ENCODE measurements around the gene ARHGAP5. TPM values are rescaled to one million over a fixed set of nuclear protein-coding genes. Genes with fewer than 3 reads are reported as not detected.

ARHGAP5 gene
- total and polyA plus RNA-seq, 2 donors (not counting 3 experiments of a cell fraction or from before 2014, with no cell fraction given), result 4.3 to 36.2 TPM

DNA sequence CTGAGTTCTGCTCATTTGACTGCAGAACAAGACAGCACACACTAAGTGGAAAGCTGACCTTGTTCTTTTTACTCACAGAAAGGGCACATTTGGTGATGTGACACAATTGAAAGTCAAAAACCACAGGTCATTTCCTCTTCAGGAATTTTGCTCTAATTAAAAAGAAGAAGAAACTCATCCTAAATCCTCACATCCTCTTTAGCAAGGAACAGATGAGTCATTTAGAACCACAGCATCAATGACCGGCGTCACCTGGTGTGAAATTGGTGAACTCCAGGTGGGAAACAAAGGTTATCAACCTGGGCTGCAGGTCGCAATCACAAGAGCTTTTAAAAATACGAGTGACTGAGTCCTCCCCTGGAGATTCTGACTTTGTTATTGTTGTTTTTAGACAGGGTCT lies 128.9 kb downstream of the ARHGAP5 start:
- Histone ChIP-seq H2AFZ (ENCODE audit: low read depth, low read length) (no peak overlapping the region), H4K20me1 (replicated peaks; ENCODE audit: control insufficient read depth, extremely low read depth, insufficient read depth, low read length) (no peaks in the 10 kb centered on the region), H3K9ac (replicated peaks; ENCODE audit: extremely low read depth, insufficient read depth, low read length) (no peak overlapping the region), H3K4me3 (replicated peaks in 1 of 3; ENCODE audit: insufficient read depth in 1 of 3, low read depth in 1 of 3, low read length in 3 of 3) (no peak overlapping the region), H3K27me3 (ENCODE audit: control insufficient read depth in 2 of 2, insufficient read depth in 2 of 2, low read length in 2 of 2) (peaks cover 10 to 20% of the 10 kb centered on the region in 2 experiments), H3K9me3 (replicated peaks; ENCODE audit: control insufficient read depth, insufficient read depth, low read length) (no peaks in the 10 kb centered on the region), H3K9me1 (replicated peaks; ENCODE audit: control insufficient read depth, extremely low read depth, insufficient read depth, low read length) (no peaks in the 10 kb centered on the region), H3K36me3 (ENCODE audit: control insufficient read depth in 2 of 2, extremely low read depth in 1 of 2, insufficient read depth in 2 of 2, low read length in 2 of 2) (no peaks in the 10 kb centered on the region), H3K27ac (ENCODE audit: insufficient read depth, low read depth, low read length) (no peak overlapping the region), H3K4me2 (ENCODE audit: insufficient read depth, low read length) (no peak overlapping the region), H3K79me2 (ENCODE audit: control insufficient read depth, insufficient read depth, low read length) (no peaks in the 10 kb centered on the region), H3K4me1 (ENCODE audit: control insufficient read depth, extremely low read depth, insufficient read depth, low read length) (peaks cover 13% of the 10 kb centered on the region)
- intact Hi-C loops (cut with micrococcal nuclease), result no loop called here
- BruUV-seq (replicated peaks), result no TSS peak
- ChIA-PET POLR2A (no interaction called here), CTCF (interaction anchor here (0.8 kb wide), 1 partner anchor 49 kb away, joined by 3 read pairs; no protein-coding TSS in a partner anchor)
- dilution Hi-C loops (cut with MboI; ENCODE audit: extremely low pct_ligation_motif_present, low sequenced_read_pairs), result no loop called here
- TF ChIP-seq JUN (IDR thresholded peaks at IDR 0.05; ENCODE audit: borderline replicate concordance, insufficient read depth, insufficient read length, low read depth) (no peak), POLR2A (IDR thresholded peaks at IDR 0.05; ENCODE audit: low read depth, low read length) (no peak), EZH2 (IDR thresholded peaks at IDR 0.05; ENCODE audit: borderline replicate concordance, low read depth, low read length, severe bottlenecking) (no peak), POLR2AphosphoS5 (IDR thresholded peaks at IDR 0.05; ENCODE audit: insufficient read depth, low read depth, low read length) (no peak), FOS (IDR thresholded peaks at IDR 0.05; ENCODE audit: borderline replicate concordance, insufficient read depth, low read length) (no peak), MYC (IDR thresholded peaks at IDR 0.05; ENCODE audit: low read depth, low read length) (no peak), GATA2 (IDR thresholded peaks at IDR 0.05; ENCODE audit: insufficient read depth, insufficient read length, low read depth, low read length) (no peak)
- TF ChIP-seq, protein P1, sequence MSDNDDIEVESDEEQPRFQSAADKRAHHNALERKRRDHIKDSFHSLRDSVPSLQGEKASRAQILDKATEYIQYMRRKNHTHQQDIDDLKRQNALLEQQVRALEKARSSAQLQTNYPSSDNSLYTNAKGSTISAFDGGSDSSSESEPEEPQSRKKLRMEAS (IDR thresholded peaks at IDR 0.05; ENCODE audit: insufficient read depth, insufficient read length), result no peak
- TF ChIP-seq, protein P2, sequence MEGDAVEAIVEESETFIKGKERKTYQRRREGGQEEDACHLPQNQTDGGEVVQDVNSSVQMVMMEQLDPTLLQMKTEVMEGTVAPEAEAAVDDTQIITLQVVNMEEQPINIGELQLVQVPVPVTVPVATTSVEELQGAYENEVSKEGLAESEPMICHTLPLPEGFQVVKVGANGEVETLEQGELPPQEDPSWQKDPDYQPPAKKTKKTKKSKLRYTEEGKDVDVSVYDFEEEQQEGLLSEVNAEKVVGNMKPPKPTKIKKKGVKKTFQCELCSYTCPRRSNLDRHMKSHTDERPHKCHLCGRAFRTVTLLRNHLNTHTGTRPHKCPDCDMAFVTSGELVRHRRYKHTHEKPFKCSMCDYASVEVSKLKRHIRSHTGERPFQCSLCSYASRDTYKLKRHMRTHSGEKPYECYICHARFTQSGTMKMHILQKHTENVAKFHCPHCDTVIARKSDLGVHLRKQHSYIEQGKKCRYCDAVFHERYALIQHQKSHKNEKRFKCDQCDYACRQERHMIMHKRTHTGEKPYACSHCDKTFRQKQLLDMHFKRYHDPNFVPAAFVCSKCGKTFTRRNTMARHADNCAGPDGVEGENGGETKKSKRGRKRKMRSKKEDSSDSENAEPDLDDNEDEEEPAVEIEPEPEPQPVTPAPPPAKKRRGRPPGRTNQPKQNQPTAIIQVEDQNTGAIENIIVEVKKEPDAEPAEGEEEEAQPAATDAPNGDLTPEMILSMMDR (IDR thresholded peaks at IDR 0.05; ENCODE audit: extremely low read depth in 1 of 2, insufficient read depth in 1 of 2, low read depth in 1 of 2, low read length in 2 of 2), result no peak
- DNase-seq (ENCODE audit: low read depth, low spot score) (no peak), FAIRE-seq (no peak)
